Caco-2 (cell line): ENCODE measurements around the gene UNC79. TPM values are rescaled to one million over a fixed set of nuclear protein-coding genes. Genes with fewer than 3 reads are reported as not detected.

Experiments used
- BruUV-seq: library from RNA; stranded (reverse); fragments of 400-500 nt; replicated peaks from 2 replicates; lab custom pipeline; 2021; lab: Mats Ljungman, UMichigan
- CTCF ChIA-PET: fragments of 300-600 bp; sonication (Branson Sonifier 250); formaldehyde crosslinking; loops from one replicate; lab custom pipeline; 2022; ENCODE audit warnings: antibody characterized with exemption; lab: Charles Lee
- POLR2A ChIA-PET: fragments of 300-600 bp; sonication (Branson Sonifier 250); formaldehyde crosslinking; loops from one replicate; lab custom pipeline; 2022; ENCODE audit warnings: antibody characterized with exemption; lab: Charles Lee
- DNase-seq, 2 experiments: peaks; one replicate each; pipeline versions ENCODE4 v3.0.0 to v3.0.0-alpha.2; 2020 to 2022
- H3K27me3 ChIP-seq: replicated peaks from 2 replicates; pipeline ENCODE4 v1.6.0; 2011; ENCODE audit warnings: low read length; ENCODE audit not compliant: control insufficient read depth, insufficient read depth
- H3K36me3 ChIP-seq: 2 replicates; pipeline ENCODE4 v1.5.1; 2011; ENCODE audit warnings: low read length; ENCODE audit not compliant: control insufficient read depth, insufficient read depth
- H3K4me1 ChIP-seq: fragments of 250-450 bp; sonication (Bioruptor Pico); 2 replicates; pipeline ENCODE4 v1.5.1; 2020; ENCODE audit warnings: mild to moderate bottlenecking
- H3K4me3 ChIP-seq: 2 replicates; pipeline ENCODE4 v1.5.1; 2011; ENCODE audit warnings: low read depth, mild to moderate bottlenecking, control low read depth, low read length
- H3K9me3 ChIP-seq: fragments of 250-450 bp; sonication (Bioruptor Pico); 2 replicates; pipeline ENCODE4 v1.5.1; 2020; ENCODE audit warnings: mild to moderate bottlenecking, moderate library complexity
- H3K27ac Mint-ChIP-seq: one replicate; pipeline ENCODE4 v1.8.0; 2022; ENCODE audit warnings: mixed read lengths; ENCODE audit not compliant: unreplicated experiment
- H3K27me3 Mint-ChIP-seq: one replicate; pipeline ENCODE4 v1.8.0; 2022; ENCODE audit warnings: mixed read lengths; ENCODE audit not compliant: insufficient read depth, unreplicated experiment
- H3K36me3 Mint-ChIP-seq: one replicate; pipeline ENCODE4 v1.8.0; 2022; ENCODE audit warnings: mild to moderate bottlenecking, mixed read lengths; ENCODE audit not compliant: insufficient read depth, unreplicated experiment
- H3K4me1 Mint-ChIP-seq: one replicate; pipeline ENCODE4 v1.8.0; 2022; ENCODE audit warnings: low read depth, mixed read lengths; ENCODE audit not compliant: unreplicated experiment
- H3K4me3 Mint-ChIP-seq: one replicate; pipeline ENCODE4 v1.8.0; 2022; ENCODE audit warnings: mild to moderate bottlenecking, moderate library complexity, mixed read lengths; ENCODE audit not compliant: unreplicated experiment
- H3K9me3 Mint-ChIP-seq: one replicate; pipeline ENCODE4 v1.8.0; 2022; ENCODE audit warnings: mixed read lengths; ENCODE audit not compliant: unreplicated experiment
- CTCF ChIP-seq, 2 experiments: fragments of 200-600 bp in 1 of 2; IDR thresholded peaks; 1 replicate in 1 of 2; 2 replicates in 1 of 2; pipeline versions ENCODE4 v1.5.1 to v1.8.0; 2011 to 2022; ENCODE audit warnings: antibody characterized with exemption in 1 of 2, control low read depth in 1 of 2, inconsistent platforms in 1 of 2, low read depth in 1 of 2, low read length in 1 of 2, mild to moderate bottlenecking in 1 of 2, moderate library complexity in 1 of 2; ENCODE audit not compliant: insufficient read depth in 1 of 2, severe bottlenecking in 1 of 2, unreplicated experiment in 1 of 2
- intact Hi-C: fragments of 100-400 bp; cut with micrococcal nuclease; formaldehyde crosslinking; loops from one replicate; pipeline ENCODE4 v1.10.0; 2022; ENCODE audit not compliant: unreplicated experiment
- total RNA-seq: library from RNA; stranded (reverse); gene quantifications from 2 replicates; pipeline ENCODE4 v1.2.3, GENCODE V29; 2022

The UNC79 gene
- total RNA-seq, 1 experiment from 2014 or later, result 0.07 TPM

- Mint-ChIP-seq H3K9me3 (no peaks in the 10 kb centered on the region), H3K4me1 (peaks cover 9% of the 10 kb centered on the region), H3K36me3 (no peaks in the 10 kb centered on the region), H3K27ac (no peak overlapping the region), H3K27me3 (peaks cover 2% of the 10 kb centered on the region), H3K4me3 (no peak overlapping the region)
- no peaks in the 10 kb centered on the region for H3K36me3 ChIP-seq
- no peaks in the 10 kb centered on the region for H3K9me3 ChIP-seq
- no peak for DNase-seq
- intact Hi-C loops, result no loop called here
- H3K4me3 ChIP-seq, result no peak overlapping the region
- BruUV-seq, result no TSS peak
- ChIA-PET POLR2A (no interaction called here), CTCF (no interaction called here)
- H3K4me1 ChIP-seq, result no peaks in the 10 kb centered on the region
- TF ChIP-seq CTCF (IDR thresholded peaks at IDR 0.05; ENCODE audit: insufficient read depth in 1 of 2, low read depth in 1 of 2, low read length in 1 of 2, severe bottlenecking in 1 of 2, unreplicated experiment in 1 of 2), result no peak
- H3K27me3 ChIP-seq, result no peaks in the 10 kb centered on the region; the same call in 1 of the 2 replicates
These were observed 278.5 kb downstream of the UNC79 start for GRCh38 chr14:93709249-93709648.

- intact Hi-C loops, result no loop called here
- Mint-ChIP-seq H3K4me1 (peaks cover 9% of the 10 kb centered on the region), H3K36me3 (no peaks in the 10 kb centered on the region), H3K27ac (no peak overlapping the region), H3K9me3 (no peaks in the 10 kb centered on the region), H3K4me3 (no peak overlapping the region), H3K27me3 (peaks cover 2% of the 10 kb centered on the region)
- no peaks in the 10 kb centered on the region for H3K4me1 ChIP-seq
- no peak for DNase-seq
- ChIA-PET CTCF (no interaction called here), POLR2A (no interaction called here)
- no TSS peak for BruUV-seq
- H3K4me3 ChIP-seq, result no peak overlapping the region
- no peaks in the 10 kb centered on the region for H3K27me3 ChIP-seq
- no peaks in the 10 kb centered on the region for H3K36me3 ChIP-seq
- no peak for TF ChIP-seq CTCF (IDR thresholded peaks at IDR 0.05; ENCODE audit: insufficient read depth in 1 of 2, low read depth in 1 of 2, low read length in 1 of 2, severe bottlenecking in 1 of 2, unreplicated experiment in 1 of 2)
- H3K9me3 ChIP-seq, result no peaks in the 10 kb centered on the region
These were observed 281.5 kb downstream of the UNC79 start for GRCh38 chr14:93712079-93712837.

GRCh38 chr14:93712838-93713724, 282.3 kb downstream of the UNC79 start:
- peaks cover 9% of the 10 kb centered on the region for H3K4me1 Mint-ChIP-seq
- no peaks in the 10 kb centered on the region for H3K9me3 Mint-ChIP-seq
- H3K27ac Mint-ChIP-seq, result no peak overlapping the region
- peaks cover 2% of the 10 kb centered on the region for H3K27me3 Mint-ChIP-seq
- intact Hi-C loops, result no loop called here
- no peak overlapping the region for H3K4me3 Mint-ChIP-seq
- TF ChIP-seq CTCF (IDR thresholded peaks at IDR 0.05; ENCODE audit: insufficient read depth in 1 of 2, low read depth in 1 of 2, low read length in 1 of 2, severe bottlenecking in 1 of 2, unreplicated experiment in 1 of 2), result no peak
- CTCF ChIA-PET, result no interaction called here
- Histone ChIP-seq H3K36me3 (no peaks in the 10 kb centered on the region), H3K9me3 (no peaks in the 10 kb centered on the region), H3K4me1 (no peaks in the 10 kb centered on the region), H3K4me3 (no peak overlapping the region), H3K27me3 (no peaks in the 10 kb centered on the region)
- BruUV-seq, result no TSS peak
- POLR2A ChIA-PET, result no interaction called here
- H3K36me3 Mint-ChIP-seq, result no peaks in the 10 kb centered on the region
- no peak for DNase-seq
